Neural progenitor cell (in vitro differentiated cells): ENCODE measurements around the gene OSTF1. TPM values are rescaled to one million over a fixed set of nuclear protein-coding genes. Genes with fewer than 3 reads are reported as not detected.

Experiments
- DNase-seq: peaks from one replicate; pipeline ENCODE4 v3.0.0-alpha.2; 2016; ENCODE audit warnings: low spot score
- H2AFZ ChIP-seq: fragments of 200-600 bp; sonication (generic); replicated peaks from 2 replicates; pipeline ENCODE4 v1.6.1; 2016; ENCODE audit warnings: antibody characterized with exemption
- H3F3A ChIP-seq: fragments of 200-600 bp; sonication (generic); 2 replicates; pipeline ENCODE4 v1.6.1; 2016; ENCODE audit warnings: antibody characterized with exemption, low read depth
- H3K27ac ChIP-seq: fragments of 200-600 bp; sonication (generic); 2 replicates; pipeline ENCODE4 v1.5.1; 2016; ENCODE audit warnings: mild to moderate bottlenecking
- H3K27me3 ChIP-seq: fragments of 200-600 bp; sonication (generic); 2 replicates; pipeline ENCODE4 v1.6.1; 2016; ENCODE audit warnings: mild to moderate bottlenecking, moderate library complexity
- H3K36me3 ChIP-seq: fragments of 200-600 bp; sonication (generic); 2 replicates; pipeline ENCODE4 v1.5.1; 2016
- H3K4me1 ChIP-seq: fragments of 200-600 bp; sonication (generic); 2 replicates; pipeline ENCODE4 v1.6.1; 2016; ENCODE audit warnings: mixed run types
- H3K4me2 ChIP-seq: fragments of 200-600 bp; sonication (generic); 2 replicates; pipeline ENCODE4 v1.6.1; 2016
- H3K4me3 ChIP-seq: fragments of 200-600 bp; sonication (generic); 2 replicates; pipeline ENCODE4 v1.5.1; 2016
- H3K79me2 ChIP-seq: fragments of 200-600 bp; sonication (generic); 2 replicates; pipeline ENCODE4 v1.6.1; 2016; ENCODE audit warnings: low read depth
- H3K9ac ChIP-seq: fragments of 200-600 bp; sonication (generic); 2 replicates; pipeline ENCODE4 v1.6.1; 2016
- H3K9me3 ChIP-seq: fragments of 200-600 bp; sonication (generic); 2 replicates; pipeline ENCODE4 v1.5.1; 2016; ENCODE audit warnings: low read depth
- H4K20me1 ChIP-seq: fragments of 200-600 bp; sonication (generic); 2 replicates; pipeline ENCODE4 v1.6.1; 2016; ENCODE audit warnings: low read depth
- H3K27ac Mint-ChIP-seq: 3 replicates; pipeline ENCODE4 v1.8.0; 2021; ENCODE audit warnings: mixed read lengths
- H3K27me3 Mint-ChIP-seq: 2 replicates; pipeline ENCODE4 v1.8.0; 2022; ENCODE audit warnings: low read depth, mild to moderate bottlenecking, inconsistent platforms, moderate library complexity, mixed read lengths; ENCODE audit not compliant: insufficient read depth
- H3K36me3 Mint-ChIP-seq: 3 replicates; pipeline ENCODE4 v1.8.0; 2021; ENCODE audit warnings: mixed read lengths
- H3K4me1 Mint-ChIP-seq: 3 replicates; pipeline ENCODE4 v1.8.0; 2021; ENCODE audit warnings: mixed read lengths
- H3K4me3 Mint-ChIP-seq: 3 replicates; pipeline ENCODE4 v1.8.0; 2021; ENCODE audit warnings: mild to moderate bottlenecking, moderate library complexity, mixed read lengths
- H3K9me3 Mint-ChIP-seq: 3 replicates; pipeline ENCODE4 v1.8.0; 2020; ENCODE audit warnings: mixed read lengths
- EZH2 ChIP-seq: fragments of 200-600 bp; sonication (generic); IDR thresholded peaks from 2 replicates; pipeline ENCODE4 v1.6.1; 2017; ENCODE audit warnings: antibody characterized with exemption, mild to moderate bottlenecking, moderate library complexity
- EZH2phosphoT487 ChIP-seq: fragments of 200-600 bp; sonication (generic); IDR thresholded peaks from 2 replicates; pipeline ENCODE4 v1.6.1; 2017; ENCODE audit warnings: antibody characterized with exemption
- total RNA-seq: library from RNA; depleted of rRNA; stranded (reverse); fragments of >200 nt; gene quantifications from 2 replicates; pipeline ENCODE4 v1.2.3, GENCODE V29; 2015; ENCODE audit warnings: low replicate concordance
- TF ChIP-seq, protein P1 (sequence below): fragments of 200-600 bp; sonication (generic); IDR thresholded peaks from 2 replicates; pipeline ENCODE4 v1.5.1; 2017; ENCODE audit warnings: antibody characterized with exemption, mild to moderate bottlenecking

OSTF1 gene, protein sequence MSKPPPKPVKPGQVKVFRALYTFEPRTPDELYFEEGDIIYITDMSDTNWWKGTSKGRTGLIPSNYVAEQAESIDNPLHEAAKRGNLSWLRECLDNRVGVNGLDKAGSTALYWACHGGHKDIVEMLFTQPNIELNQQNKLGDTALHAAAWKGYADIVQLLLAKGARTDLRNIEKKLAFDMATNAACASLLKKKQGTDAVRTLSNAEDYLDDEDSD
- 1.3 and 2.7 TPM in 2 replicates for total RNA-seq

DNA sequence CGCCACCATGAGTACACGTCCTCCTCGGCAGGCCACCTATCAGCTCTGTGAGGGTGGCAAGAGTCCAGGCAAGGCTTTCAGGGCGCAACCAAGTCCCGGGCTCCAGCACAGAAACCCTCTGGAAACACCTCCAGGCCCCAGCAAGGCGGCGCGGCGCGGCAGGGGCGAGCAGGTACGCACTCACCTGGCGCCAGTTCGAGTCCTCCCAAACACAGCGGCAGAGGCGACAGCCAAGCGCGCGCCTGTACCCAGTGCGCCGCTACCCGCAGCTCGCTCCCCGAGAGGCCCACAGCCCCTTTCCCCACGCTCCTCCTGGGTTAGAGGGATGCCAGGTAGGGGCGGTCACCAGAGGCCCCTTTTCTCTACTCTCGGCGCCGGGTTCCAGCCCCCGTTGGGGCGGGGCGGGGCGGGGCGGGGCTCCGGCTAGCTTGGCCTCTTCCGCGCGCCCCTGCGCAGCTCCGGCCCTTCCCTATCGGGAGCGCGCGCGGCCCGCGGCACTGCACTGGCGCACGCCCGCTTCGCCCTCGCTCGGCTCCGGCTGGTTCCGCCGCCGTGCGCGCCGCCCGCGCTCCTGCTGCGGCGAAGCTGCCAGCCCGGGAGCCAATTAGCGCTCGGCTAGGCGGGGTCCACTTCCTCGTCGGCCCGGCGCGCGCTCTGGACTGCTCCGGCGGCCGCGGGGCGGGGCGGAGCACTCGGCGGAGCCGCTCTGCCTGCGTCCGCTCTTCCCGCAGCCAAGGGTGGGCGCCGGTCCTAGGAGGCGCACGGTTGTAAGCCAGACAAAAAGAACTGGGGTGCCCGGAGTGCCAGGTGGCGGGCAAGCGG lies at the start of gene OSTF1, which contains the start of gene NMRK1:
Gene OSTF1, plus strand, starts transcription at position 691 of the 822 bp plus-strand sequence. CDS start 179 bp downstream, outside the sequence.
Gene NMRK1, minus strand, starts transcription at position 332 of the 822 bp plus-strand sequence. CDS start 5,040 bp downstream, outside the sequence.
- Mint-ChIP-seq H3K9me3 (no peaks in the 10 kb centered on the region), H3K4me3 (peak within 1 kb of the TSS; percentile 94), H3K36me3 (no peaks in the 10 kb centered on the region), H3K4me1 (peaks cover 28% of the 10 kb centered on the region), H3K27me3 (peaks cover 6% of the 10 kb centered on the region), H3K27ac (no peak within 1 kb of the TSS)
- no peak within 1 kb of the TSS for H3K9ac ChIP-seq
- H3K4me2 ChIP-seq: peak within 1 kb of the TSS; percentile 94
- no peak within 1 kb of the TSS for H3K27ac ChIP-seq
- no peaks in the 10 kb centered on the region for H3K36me3 ChIP-seq
- H3K79me2 ChIP-seq: no peaks in the 10 kb centered on the region
- H3K27me3 ChIP-seq: peaks cover 16% of the 10 kb centered on the region
- no peaks in the 10 kb centered on the region for H3K9me3 ChIP-seq
- peak within 1 kb of the TSS; percentile 95 for H2AFZ ChIP-seq
- H3K4me1 ChIP-seq: no peaks in the 10 kb centered on the region
- peak; percentile 99 for DNase-seq
- peak within 1 kb of the TSS; percentile 74 for H3K4me3 ChIP-seq
- H3F3A ChIP-seq: peaks cover 14% of the 10 kb centered on the region
- no peaks in the 10 kb centered on the region for H4K20me1 ChIP-seq
- TF ChIP-seq, protein P1, sequence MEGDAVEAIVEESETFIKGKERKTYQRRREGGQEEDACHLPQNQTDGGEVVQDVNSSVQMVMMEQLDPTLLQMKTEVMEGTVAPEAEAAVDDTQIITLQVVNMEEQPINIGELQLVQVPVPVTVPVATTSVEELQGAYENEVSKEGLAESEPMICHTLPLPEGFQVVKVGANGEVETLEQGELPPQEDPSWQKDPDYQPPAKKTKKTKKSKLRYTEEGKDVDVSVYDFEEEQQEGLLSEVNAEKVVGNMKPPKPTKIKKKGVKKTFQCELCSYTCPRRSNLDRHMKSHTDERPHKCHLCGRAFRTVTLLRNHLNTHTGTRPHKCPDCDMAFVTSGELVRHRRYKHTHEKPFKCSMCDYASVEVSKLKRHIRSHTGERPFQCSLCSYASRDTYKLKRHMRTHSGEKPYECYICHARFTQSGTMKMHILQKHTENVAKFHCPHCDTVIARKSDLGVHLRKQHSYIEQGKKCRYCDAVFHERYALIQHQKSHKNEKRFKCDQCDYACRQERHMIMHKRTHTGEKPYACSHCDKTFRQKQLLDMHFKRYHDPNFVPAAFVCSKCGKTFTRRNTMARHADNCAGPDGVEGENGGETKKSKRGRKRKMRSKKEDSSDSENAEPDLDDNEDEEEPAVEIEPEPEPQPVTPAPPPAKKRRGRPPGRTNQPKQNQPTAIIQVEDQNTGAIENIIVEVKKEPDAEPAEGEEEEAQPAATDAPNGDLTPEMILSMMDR: no peak
- no peak for TF ChIP-seq EZH2

DNA sequence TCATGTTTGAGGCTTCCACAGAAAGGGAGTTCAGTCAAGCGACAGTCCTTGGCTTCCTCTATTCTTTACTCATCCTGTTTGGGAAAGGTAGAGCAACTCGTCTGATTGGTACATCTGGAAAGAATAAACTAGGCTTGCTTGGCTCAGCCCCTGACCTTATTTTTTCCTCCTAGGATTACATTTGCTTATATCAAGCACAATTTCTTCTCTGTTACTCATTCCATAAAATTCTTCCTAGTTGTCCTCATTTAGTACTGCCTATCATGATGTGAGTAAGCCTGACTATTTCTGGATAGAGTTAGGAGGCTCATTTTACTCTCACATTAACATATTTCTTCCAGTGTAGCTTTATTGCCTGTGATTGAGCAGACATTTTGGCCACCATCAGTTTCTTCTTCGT lies 49.3 kb upstream of the OSTF1 start:
- Histone ChIP-seq H3K4me3 (no peak overlapping the region), H2AFZ (no peak overlapping the region), H3K9ac (no peak overlapping the region), H3K27me3 (no peaks in the 10 kb centered on the region), H3K4me1 (no peaks in the 10 kb centered on the region), H4K20me1 (no peaks in the 10 kb centered on the region), H3K79me2 (no peaks in the 10 kb centered on the region), H3K4me2 (no peak overlapping the region), H3F3A (no peaks in the 10 kb centered on the region), H3K36me3 (no peaks in the 10 kb centered on the region), H3K9me3 (no peaks in the 10 kb centered on the region), H3K27ac (no peak overlapping the region)
- Mint-ChIP-seq H3K36me3 (no peaks in the 10 kb centered on the region), H3K27me3 (no peaks in the 10 kb centered on the region), H3K4me3 (no peak overlapping the region), H3K4me1 (no peaks in the 10 kb centered on the region), H3K27ac (no peak overlapping the region), H3K9me3 (peaks cover 3% of the 10 kb centered on the region)
- DNase-seq: no peak
- no peak for TF ChIP-seq EZH2phosphoT487
- no peak for TF ChIP-seq EZH2
- TF ChIP-seq, protein P1: no peak

DNA sequence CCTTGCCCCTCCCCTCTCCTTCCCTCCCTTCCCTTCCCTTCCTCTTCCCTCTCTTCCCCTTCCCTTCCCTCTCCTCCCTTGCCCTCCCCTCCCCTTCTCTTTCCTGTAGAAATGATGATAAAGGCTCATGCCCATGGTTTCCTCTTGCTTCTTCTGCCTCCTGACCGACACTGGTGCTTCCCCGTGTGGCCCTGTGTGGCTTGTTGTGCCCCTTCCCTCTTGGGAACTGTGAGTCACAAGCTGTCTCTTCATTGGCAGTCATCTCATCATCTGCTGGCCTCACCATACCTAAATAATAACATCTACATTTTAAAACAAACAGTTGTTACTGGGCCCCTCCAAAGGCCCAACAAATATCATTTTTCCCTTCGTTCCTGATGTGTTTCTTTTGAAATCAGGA lies 48.5 kb upstream of the OSTF1 start:
- Mint-ChIP-seq H3K4me3 (no peak overlapping the region), H3K9me3 (peaks cover 3% of the 10 kb centered on the region), H3K27me3 (no peaks in the 10 kb centered on the region), H3K27ac (no peak overlapping the region), H3K36me3 (no peaks in the 10 kb centered on the region), H3K4me1 (no peaks in the 10 kb centered on the region)
- H3K9ac ChIP-seq: no peak overlapping the region
- no peaks in the 10 kb centered on the region for H3F3A ChIP-seq
- H3K36me3 ChIP-seq: no peaks in the 10 kb centered on the region
- H3K4me3 ChIP-seq: no peak overlapping the region
- no peaks in the 10 kb centered on the region for H3K79me2 ChIP-seq
- H4K20me1 ChIP-seq: no peaks in the 10 kb centered on the region
- H2AFZ ChIP-seq: no peak overlapping the region
- DNase-seq: no peak
- no peak overlapping the region for H3K27ac ChIP-seq
- no peak for TF ChIP-seq EZH2phosphoT487
- no peak for TF ChIP-seq EZH2
- TF ChIP-seq, protein P1: no peak
- no peaks in the 10 kb centered on the region for H3K9me3 ChIP-seq
- H3K4me1 ChIP-seq: no peaks in the 10 kb centered on the region
- H3K4me2 ChIP-seq: no peak overlapping the region
- no peaks in the 10 kb centered on the region for H3K27me3 ChIP-seq
